GM10847 (cell line): Measurements from ENCODE around the gene LPCAT1.

Experiments used
- POLR2A ChIP-seq: IDR thresholded peaks from 2 replicates; pipeline ENCODE4 v1.6.1; 2011; ENCODE audit not compliant: insufficient read length; ENCODE audit errors: extremely low read depth

Gene LPCAT1

GRCh38 chr5:1500411-1501091, 23.2 kb downstream of the LPCAT1 start:
- TF ChIP-seq POLR2A = no peak

DNA sequence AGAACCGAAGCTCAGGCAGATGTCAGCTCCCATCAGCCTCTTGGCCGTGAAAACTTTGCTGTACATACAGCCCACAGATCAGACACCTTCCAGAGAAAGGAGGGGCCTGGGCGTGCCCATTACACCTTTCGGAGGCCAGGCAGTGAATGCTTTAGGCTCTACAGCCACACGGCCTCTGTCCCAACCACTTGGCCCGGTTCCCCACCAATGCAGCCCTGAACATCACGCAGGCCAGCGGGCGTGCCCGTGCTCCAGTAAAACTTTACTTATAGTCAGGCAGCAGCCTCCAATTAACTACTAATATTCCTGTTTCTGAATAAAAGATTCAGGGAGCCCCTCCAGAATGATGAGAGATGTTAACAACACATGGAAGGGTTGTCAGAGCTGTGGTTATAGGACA, 23.9 kb downstream of the LPCAT1 start:
- no peak for TF ChIP-seq POLR2A

DNA sequence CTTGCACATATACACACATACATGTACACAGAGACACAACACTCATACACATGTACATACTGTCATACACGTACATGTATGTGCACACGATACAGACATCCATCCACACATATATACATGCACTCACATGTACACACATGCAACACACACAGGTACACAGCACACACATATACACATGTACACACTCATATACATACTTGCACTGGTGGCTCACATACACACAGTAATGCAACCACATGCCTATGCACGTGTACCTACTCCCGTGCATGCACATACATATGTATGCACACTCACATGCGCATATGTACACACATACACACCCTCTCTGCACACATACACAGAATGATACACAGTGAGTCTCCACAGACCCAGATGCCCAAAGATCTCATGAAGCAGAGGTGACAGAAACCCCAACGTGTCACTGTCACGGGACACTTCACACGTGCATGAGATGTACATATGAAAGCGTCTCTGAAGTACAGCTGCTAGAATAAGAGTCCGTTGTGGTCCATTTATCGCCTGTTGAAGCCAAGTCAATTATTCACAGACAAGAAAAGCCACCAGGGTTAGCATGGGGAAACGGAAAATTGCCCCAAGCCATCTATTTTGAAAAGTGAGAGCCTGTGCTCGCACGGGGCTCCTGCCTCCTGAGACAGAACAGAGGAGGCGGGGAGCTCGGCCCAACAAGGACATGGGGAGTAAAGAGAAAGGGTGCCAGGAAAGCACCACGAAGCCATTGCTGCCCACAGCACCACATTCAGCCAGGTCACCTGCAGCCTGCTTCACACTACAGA, 24.9 kb downstream of the LPCAT1 start:
- TF ChIP-seq POLR2A = no peak

DNA sequence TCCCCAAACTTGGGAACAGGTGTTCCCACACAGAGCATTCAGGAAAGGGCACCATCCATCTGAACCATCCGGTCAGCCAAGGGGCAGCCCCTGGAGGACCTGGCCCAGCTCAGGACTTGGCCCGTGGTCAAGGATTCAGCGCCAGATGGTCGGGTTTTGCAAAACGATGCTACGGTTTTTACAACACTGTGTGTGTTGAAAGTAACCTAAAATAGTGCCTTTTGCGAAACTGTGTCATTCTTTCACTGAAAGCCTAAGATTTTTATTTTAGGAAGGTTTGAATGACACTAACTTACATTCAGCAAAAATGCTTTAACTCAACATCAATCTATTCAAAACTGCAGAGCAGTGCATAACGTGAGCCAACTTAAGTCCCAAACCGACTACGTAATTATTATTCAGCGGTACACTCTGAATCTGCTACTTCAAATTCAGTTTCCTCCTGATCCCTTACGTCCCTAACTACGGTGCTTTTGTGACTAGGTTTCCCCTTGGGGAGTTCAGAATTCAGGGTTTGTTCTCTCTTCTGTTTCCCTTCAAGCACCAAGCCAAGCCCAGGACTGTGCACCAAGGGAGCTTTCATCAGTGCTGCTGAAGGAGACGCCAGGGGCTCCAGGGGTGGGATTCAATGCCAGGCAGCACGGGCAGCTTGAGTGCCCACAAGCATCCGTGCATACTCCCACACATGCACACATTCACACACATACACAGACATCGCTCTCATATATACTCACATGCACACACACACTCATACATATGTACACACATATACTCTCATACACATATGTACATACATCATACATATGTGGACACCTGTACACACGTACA, 25.8 kb downstream of the LPCAT1 start:
- TF ChIP-seq POLR2A = peak; percentile 6

- TF ChIP-seq POLR2A = peak; percentile 13
These were observed 26.4 kb downstream of the LPCAT1 start for GRCh38 chr5:1497242-1497777.

GRCh38 chr5:1495525-1495897, 28.2 kb downstream of the LPCAT1 start:
- no peak for TF ChIP-seq POLR2A

GRCh38 chr5:1494780-1495524, 28.8 kb downstream of the LPCAT1 start:
- peak; percentile 11 for TF ChIP-seq POLR2A

DNA sequence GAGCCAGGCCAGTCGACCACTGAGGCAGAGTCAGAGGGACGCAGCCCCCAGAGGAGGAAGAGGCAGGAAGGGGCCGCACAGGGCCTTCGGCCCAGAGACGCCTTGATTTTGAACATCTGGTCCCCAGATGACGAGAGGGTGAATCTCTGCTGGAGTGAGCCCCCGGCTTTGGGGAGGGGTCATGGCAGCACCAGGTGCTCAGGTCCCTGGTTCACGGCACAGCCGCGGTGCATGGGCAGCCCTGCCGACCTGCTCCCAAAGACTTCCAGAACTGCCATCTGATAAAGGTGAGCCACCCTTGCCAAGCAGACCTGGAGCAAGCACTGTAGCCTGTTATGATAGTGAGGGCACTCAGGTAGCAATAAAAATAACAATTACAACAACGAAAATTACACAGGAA, 29.8 kb downstream of the LPCAT1 start:
- TF ChIP-seq POLR2A = no peak

GRCh38 chr5:1493413-1493812, 30.3 kb downstream of the LPCAT1 start:
- TF ChIP-seq POLR2A = no peak

DNA sequence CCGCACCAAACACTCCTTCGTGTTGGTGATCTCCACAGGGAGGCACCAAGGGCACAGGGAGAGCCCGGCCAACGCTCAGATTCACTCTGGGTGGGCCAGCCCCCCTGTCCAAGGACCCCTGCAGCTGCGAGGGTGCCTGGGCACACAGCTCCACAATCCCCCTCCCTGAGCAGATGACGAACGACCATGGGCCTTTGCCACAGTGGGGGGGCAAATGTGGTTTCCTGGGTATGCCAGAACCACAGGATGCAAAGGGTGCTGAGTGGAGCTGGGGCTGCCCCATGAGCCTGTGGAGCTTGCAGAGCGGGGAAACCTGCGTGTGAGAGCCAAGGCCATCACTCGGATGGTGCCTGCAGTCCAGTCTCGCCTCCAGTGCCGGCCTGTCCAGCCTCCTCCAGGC, 31.0 kb downstream of the LPCAT1 start:
- peak; percentile 12 for TF ChIP-seq POLR2A

DNA sequence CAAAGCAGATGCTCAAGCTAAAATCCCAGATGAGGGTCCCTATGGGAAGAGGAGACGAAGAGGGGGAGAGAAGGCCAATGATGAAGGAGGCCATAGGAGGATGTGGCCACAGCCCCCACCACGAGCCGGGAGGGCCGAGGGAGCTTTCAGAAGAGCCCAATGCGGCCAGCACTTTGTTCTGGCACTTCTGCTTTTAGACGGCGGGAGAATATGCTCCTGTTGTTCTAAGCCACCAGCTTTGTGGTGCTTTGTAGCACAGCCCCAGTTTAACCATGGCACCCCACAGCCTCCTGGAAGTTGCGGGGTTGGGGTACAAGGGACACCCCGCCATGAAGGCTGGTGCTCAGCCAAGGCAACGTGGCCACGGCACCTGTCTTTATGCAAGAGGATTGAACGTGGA, 33.4 kb downstream of the LPCAT1 start:
- TF ChIP-seq POLR2A = no peak

DNA sequence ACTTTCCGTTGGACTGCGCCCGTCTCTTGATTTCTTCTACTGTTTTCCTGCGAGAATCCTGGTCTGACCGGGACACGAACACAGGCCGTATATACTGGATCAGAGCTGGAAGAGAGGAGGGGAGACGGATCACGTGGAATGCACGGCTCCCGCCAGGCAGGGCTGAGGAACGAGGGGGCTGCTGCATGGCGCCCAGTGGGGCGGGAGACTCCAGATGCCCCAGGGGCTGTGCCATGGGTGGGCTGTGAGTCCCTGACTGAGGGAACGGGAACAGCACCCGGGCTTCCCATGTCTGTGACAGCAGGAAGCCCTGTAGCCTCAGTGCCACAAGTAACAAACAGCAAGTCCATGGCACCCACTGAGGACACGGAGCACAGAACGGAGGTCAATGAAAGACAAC, 34.0 kb downstream of the LPCAT1 start:
- no peak for TF ChIP-seq POLR2A

DNA sequence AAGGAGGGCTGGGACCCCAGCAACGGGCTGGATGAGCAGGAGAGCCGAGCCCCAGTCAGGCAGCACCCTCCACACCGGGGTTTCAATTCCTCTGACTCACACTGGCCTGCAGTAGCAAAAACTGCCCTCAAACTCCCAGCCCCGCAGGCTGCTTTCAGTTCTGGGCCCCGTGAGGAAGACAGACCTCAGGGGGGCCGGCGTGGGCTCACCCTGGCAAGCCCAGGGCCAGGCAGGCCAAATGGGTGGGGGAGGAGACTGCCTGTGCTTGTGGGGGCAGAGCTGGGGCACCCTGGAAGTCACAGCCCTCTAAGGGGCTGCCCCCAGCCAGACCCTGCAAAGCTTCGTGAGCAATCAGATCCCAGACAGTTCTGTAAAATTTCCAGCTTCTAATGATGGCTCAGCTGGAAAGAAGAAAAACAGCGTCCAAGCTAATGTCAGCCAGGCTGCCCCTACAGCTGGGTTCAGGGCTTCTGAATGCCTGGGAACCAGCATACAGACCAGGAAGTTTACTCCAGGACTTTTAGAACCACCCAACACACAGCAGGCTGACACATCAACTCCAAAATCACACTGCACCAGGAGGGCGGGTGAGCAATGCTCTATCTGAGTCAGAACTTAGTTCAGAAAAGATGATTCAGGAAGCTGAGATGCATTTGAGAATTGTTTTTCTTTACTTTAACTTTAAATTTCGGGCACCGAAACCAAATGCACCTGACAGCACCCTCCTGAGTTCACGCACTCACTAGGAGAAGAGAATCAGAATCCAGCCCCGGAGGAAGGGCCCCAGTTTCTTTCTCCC, 34.7 kb downstream of the LPCAT1 start:
- TF ChIP-seq POLR2A = no peak
